Psoas muscle (tissue), 8 donors: ENCODE data around the gene TADA1. TPM values are rescaled to one million over a fixed set of nuclear protein-coding genes. Genes with fewer than 3 reads are reported as not detected.

Experiments
- ATAC-seq, 4 donors: fragments of 200-7000 bp; cut with Tn5 transposase; one replicate each; pipeline ENCODE4 v1.9.1; 2020; ENCODE audit warnings: moderate library complexity in 3 of 4, mild to moderate bottlenecking in 2 of 4
- DNase-seq, 2 donors: peaks; one replicate each; pipeline ENCODE4 v3.0.0-alpha.2; 2020
- H3K27ac ChIP-seq: fragments of 200-600 bp; one replicate; pipeline ENCODE4 v1.8.0; 2022
- H3K27me3 ChIP-seq, 3 donors: fragments of 200-600 bp in 1 of 3; one replicate each; pipeline versions ENCODE4 v1.6.1 to v1.8.0; 2013 to 2022; ENCODE audit warnings: low read length in 2 of 3, mild to moderate bottlenecking in 2 of 3, moderate library complexity in 1 of 3; ENCODE audit not compliant: insufficient read depth in 3 of 3
- H3K36me3 ChIP-seq, 2 donors: fragments of 200-600 bp in 1 of 2; one replicate each; pipeline versions ENCODE4 v1.6.1 to v1.8.0; 2013 to 2022; ENCODE audit warnings: low read depth in 1 of 2, mild to moderate bottlenecking in 1 of 2, moderate library complexity in 1 of 2; ENCODE audit not compliant: insufficient read depth in 1 of 2
- H3K4me1 ChIP-seq: fragments of 200-600 bp; one replicate; pipeline ENCODE4 v1.8.0; 2022
- H3K4me3 ChIP-seq: fragments of 200-600 bp; one replicate; pipeline ENCODE4 v1.8.0; 2022; ENCODE audit warnings: mild to moderate bottlenecking
- H3K9me3 ChIP-seq: fragments of 200-600 bp; one replicate; pipeline ENCODE4 v1.8.0; 2022
- WGBS, 3 donors: extraction: QIAGEN DNeasy Blood & Tissue Kit; methylation state at CpG; one replicate each; pipeline versions ENCODE4 v1.1.6 to v1.1.7; 2013; 5-methylcytosine and 5-hydroxymethylcytosine counted together
- intact Hi-C, 2 donors: fragments of 100-400 bp; cut with DNase I; formaldehyde crosslinking; loops; one replicate each; pipeline versions ENCODE4 v1.11.0 to v1.14.2; 2022
- polyA plus RNA-seq, 3 donors: library from polyadenylated mRNA; stranded (reverse); fragments of 200-250 nt; gene quantifications; one replicate each; pipeline ENCODE4 v1.2.3, GENCODE V29; 2013
- total RNA-seq, 4 donors: library from RNA; stranded (reverse); fragmentation: NEBNext Ultra II Directional in 2 of 4; extraction: Animal tissue kit (Norgen Biotek cat#: 25700) in 2 of 4; gene quantifications; one replicate each; pipeline versions ENCODE4 v1.2.1 to v1.2.4, GENCODE V29; 2021 to 2023
- TF ChIP-seq, protein P1 (sequence below): fragments of 200-600 bp; IDR thresholded peaks from one replicate; pipeline ENCODE4 v1.8.0; 2022; ENCODE audit warnings: antibody characterized with exemption
- donor health status: healthy with polysubstance abuse.
- donor health status: DM: no; HTN: no; CAD: no; lungs with moderate emphysema.
- donor health status: Bipolar disorder and iron deficiency.
- donor health status: healthy.
- donor health status: DM: yes; HTN: yes; CAD: no.
- donor health status: DM: no; HTN: no; CAD: no.
- donor health status: DM: no; HTN: no; CAD: no.
- donor health status: DM: yes; HTN: yes; CAD: no.

TADA1 gene
- total and polyA plus RNA-seq, 7 donors, result 7.3 to 9.9 (median 8.3) TPM

DNA sequence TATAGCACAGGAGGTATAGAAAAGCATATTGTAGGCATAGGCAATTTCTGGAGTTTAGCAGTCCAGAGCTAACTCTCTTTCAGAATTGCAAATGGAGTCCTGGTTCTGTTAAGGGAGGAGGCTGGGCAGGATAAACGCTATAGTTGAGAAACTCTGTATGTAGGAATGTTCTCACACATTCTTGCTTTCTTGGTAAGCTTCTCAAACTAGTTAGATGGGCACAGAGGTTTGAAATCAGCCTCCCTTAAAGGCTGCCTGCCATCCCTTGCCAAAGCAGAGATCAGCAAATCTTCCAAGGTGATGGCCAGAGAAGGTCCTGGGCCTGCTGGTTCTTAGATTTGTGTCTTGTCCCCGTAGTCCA, 42.9 kb upstream of the TADA1 start:
- no peak overlapping the region for H3K4me3 ChIP-seq
- intact Hi-C loops, result no loop called here
- 48 to 74% (median 53%) methylated on average over 2 of the region's 2 CpGs for WGBS, 3 donors
- no peak for ATAC-seq
- TF ChIP-seq, protein P1, sequence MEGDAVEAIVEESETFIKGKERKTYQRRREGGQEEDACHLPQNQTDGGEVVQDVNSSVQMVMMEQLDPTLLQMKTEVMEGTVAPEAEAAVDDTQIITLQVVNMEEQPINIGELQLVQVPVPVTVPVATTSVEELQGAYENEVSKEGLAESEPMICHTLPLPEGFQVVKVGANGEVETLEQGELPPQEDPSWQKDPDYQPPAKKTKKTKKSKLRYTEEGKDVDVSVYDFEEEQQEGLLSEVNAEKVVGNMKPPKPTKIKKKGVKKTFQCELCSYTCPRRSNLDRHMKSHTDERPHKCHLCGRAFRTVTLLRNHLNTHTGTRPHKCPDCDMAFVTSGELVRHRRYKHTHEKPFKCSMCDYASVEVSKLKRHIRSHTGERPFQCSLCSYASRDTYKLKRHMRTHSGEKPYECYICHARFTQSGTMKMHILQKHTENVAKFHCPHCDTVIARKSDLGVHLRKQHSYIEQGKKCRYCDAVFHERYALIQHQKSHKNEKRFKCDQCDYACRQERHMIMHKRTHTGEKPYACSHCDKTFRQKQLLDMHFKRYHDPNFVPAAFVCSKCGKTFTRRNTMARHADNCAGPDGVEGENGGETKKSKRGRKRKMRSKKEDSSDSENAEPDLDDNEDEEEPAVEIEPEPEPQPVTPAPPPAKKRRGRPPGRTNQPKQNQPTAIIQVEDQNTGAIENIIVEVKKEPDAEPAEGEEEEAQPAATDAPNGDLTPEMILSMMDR, result no peak
- H3K27ac ChIP-seq, result no peak overlapping the region
- H3K27me3 ChIP-seq, result peaks cover 0 to 43% (median 10%) of the 10 kb centered on the region in 3 donors
- no peaks in the 10 kb centered on the region for H3K36me3 ChIP-seq
- H3K4me1 ChIP-seq, result no peaks in the 10 kb centered on the region
- no peak for DNase-seq
- no peaks in the 10 kb centered on the region for H3K9me3 ChIP-seq

DNA sequence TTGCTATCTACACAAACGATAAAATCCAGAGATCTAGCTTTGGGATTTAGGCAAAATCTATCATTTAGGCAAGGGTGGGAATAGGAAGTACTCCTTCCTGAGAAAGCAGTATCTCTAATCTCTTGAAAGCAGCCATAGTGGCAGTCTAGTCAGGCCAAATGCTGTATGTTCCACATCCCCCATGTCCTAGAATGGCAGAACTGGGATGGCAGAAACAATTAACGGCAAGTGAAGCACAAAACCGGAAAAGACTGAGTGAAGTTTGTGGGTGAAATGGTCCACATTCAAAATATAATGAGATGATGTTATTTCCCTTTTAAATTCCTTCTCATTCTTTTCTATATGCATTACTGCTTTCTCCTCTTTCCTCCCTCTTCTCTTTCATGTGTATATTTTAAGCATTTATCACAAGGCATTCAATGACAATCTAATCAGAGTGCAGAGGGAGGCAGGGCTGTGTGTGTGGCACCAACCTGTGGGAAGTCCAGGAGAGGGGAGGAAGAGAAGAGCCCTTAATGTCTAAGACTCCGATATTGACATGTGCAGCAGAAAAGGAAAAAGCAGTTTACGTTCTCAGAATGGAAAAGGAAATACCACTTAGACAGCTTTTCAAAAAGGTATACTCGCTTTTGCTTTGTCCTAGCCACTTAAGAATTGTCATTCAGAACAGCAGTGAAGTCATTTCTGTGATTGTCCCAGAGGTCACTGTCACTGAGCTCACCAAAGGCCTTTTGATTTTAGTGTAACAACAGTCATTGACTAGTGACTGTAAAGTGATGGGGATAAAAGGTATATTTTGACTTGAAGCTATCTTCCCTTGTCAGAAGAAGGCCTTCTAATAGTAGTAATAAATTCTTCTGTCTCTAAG, 42.3 kb upstream of the TADA1 start:
- WGBS, 3 donors, result 87 to 94% (median 90%) methylated on average over 6 of the region's 6 CpGs
- no peaks in the 10 kb centered on the region for H3K36me3 ChIP-seq
- TF ChIP-seq, protein P1, result no peak
- H3K4me3 ChIP-seq, result no peak overlapping the region
- intact Hi-C loops, result no loop called here
- H3K4me1 ChIP-seq, result no peaks in the 10 kb centered on the region
- H3K27ac ChIP-seq, result no peak overlapping the region
- ATAC-seq, result no peak
- H3K27me3 ChIP-seq, result peaks cover 0 to 43% (median 10%) of the 10 kb centered on the region in 3 donors
- DNase-seq, result no peak
- no peaks in the 10 kb centered on the region for H3K9me3 ChIP-seq

DNA sequence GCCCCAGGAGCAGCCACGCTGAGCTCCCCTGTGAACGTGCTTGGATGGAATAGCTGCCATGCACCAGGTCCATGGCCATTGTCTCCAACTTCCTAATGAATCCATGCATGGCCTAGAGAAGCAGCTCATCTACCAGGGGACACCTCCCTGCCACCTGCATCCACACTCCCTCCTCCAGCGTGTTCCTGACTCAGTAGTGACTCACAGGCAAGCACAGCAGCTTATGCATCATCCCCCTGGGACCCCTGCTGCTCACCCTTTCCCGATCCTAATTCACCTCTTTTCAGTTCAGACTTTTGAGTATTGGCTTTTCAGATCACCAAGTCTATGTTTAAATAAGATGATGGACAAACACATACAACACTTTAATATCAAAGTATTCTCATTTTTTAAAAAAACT, 39.9 kb upstream of the TADA1 start:
- peaks cover 6% of the 10 kb centered on the region for H3K9me3 ChIP-seq
- intact Hi-C loops, result no loop called here
- DNase-seq (no peak), ATAC-seq (no peak)
- H3K4me3 ChIP-seq, result no peak overlapping the region
- no peak overlapping the region for H3K27ac ChIP-seq
- WGBS, 3 donors, result 82 to 89% (median 84%) methylated on average over 4 of the region's 4 CpGs
- peaks cover 0 to 32% (median 8%) of the 10 kb centered on the region in 3 donors for H3K27me3 ChIP-seq
- no peaks in the 10 kb centered on the region for H3K4me1 ChIP-seq
- H3K36me3 ChIP-seq, result no peaks in the 10 kb centered on the region
- TF ChIP-seq, protein P1, result no peak

DNA sequence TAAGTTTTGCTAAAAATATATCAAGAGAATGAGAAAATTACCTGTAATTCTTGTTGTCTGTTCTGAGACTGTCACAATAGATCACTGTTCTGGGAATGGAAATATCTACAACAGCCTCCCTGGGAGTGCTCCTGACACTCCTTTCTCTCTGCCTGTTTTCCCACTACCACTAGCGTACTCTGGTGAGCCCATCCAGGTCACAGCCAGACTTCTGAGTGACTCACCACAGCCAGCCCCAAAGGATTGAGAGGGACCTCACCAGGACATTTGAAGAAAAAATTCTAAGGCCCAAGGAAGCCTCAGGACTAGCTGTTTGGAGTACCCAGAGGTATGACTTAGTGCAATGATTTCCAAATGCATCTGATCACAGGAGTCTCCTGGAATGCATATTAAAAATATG, 39.0 kb upstream of the TADA1 start:
- no peak for DNase-seq
- peaks cover 6% of the 10 kb centered on the region for H3K9me3 ChIP-seq
- TF ChIP-seq, protein P1, result no peak
- intact Hi-C loops, result no loop called here
- peaks cover 0 to 23% (median 5%) of the 10 kb centered on the region in 3 donors for H3K27me3 ChIP-seq
- no peaks in the 10 kb centered on the region for H3K36me3 ChIP-seq
- WGBS, 3 donors, result 89 to 98% (median 94%) methylated on average over 1 of the region's 1 CpG
- ATAC-seq, result no peak
- no peaks in the 10 kb centered on the region for H3K4me1 ChIP-seq
- H3K4me3 ChIP-seq, result no peak overlapping the region
- H3K27ac ChIP-seq, result no peak overlapping the region
